ENCODE results near the gene TMEM184B.

- TF ChIP-seq MAFK (IDR thresholded peaks at IDR 0.05; ENCODE audit: partially characterized antibody) (no peak), HMGXB4 (CRISPR knock-in tag; IDR thresholded peaks at IDR 0.05; ENCODE audit: borderline replicate concordance) (no peak), CTCF (IDR thresholded peaks at IDR 0.05) (no peak), RNF2 (IDR thresholded peaks at IDR 0.05; ENCODE audit: borderline replicate concordance, low read depth) (no peak), JUN (IDR thresholded peaks at IDR 0.05) (no peak), ZNF302 (CRISPR knock-in tag; IDR thresholded peaks at IDR 0.05) (no peak), EP300 (IDR thresholded peaks at IDR 0.05) (no peak), HDAC2 (IDR thresholded peaks at IDR 0.05) (no peak), EHMT2 (IDR thresholded peaks at IDR 0.05; ENCODE audit: low read depth) (no peak), RFX5 (IDR thresholded peaks at IDR 0.05) (no peak), POLR2A (IDR thresholded peaks at IDR 0.05; ENCODE audit: low read length) (no peak)
- TF ChIP-seq, protein P1, sequence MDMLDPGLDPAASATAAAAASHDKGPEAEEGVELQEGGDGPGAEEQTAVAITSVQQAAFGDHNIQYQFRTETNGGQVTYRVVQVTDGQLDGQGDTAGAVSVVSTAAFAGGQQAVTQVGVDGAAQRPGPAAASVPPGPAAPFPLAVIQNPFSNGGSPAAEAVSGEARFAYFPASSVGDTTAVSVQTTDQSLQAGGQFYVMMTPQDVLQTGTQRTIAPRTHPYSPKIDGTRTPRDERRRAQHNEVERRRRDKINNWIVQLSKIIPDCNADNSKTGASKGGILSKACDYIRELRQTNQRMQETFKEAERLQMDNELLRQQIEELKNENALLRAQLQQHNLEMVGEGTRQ (IDR thresholded peaks at IDR 0.05), result no peak
Measured at GRCh38 chr22:38222797-38223119, 50.1 kb downstream of the TMEM184B start.
